ENCODE measurements around the gene CEACAM7.

GRCh38 chr19:41696402-41697197, 8.5 kb upstream of the CEACAM7 start:
- TF ChIP-seq CTCF (IDR thresholded peaks at IDR 0.05), result no peak
- no peak for TF ChIP-seq POLR2A (IDR thresholded peaks at IDR 0.05)
